NB4 (cell line): Measurements from ENCODE around the gene SEPHS1.

Experiments
- CTCF ChIP-seq: IDR thresholded peaks from one replicate; pipeline ENCODE4 v1.5.1; 2012; ENCODE audit warnings: low read depth, low read length
- MYC ChIP-seq: IDR thresholded peaks from 2 replicates; pipeline ENCODE4 v1.6.1; 2011; ENCODE audit warnings: low read depth, low read length

- TF ChIP-seq CTCF (no peak), MYC (no peak)
Measured at GRCh38 chr10:13272164-13272571, 75.9 kb downstream of the SEPHS1 start.
